ENCODE measurements around the gene VDR. TPM values are rescaled to one million over a fixed set of nuclear protein-coding genes. Genes with fewer than 3 reads are reported as not detected.

Gene VDR
- total RNA-seq, 2 donors from 2014 or later, result 143 to 154 TPM

GRCh38 chr12:47881826-47882427 is 22.9 kb downstream of the VDR start:
- ATAC-seq (peak; percentile 55), DNase-seq (no peak)
- intact Hi-C loops (cut with DNase I, micrococcal nuclease), result no loop called here

GRCh38 chr12:47881051-47881450 is 23.7 kb downstream of the VDR start:
- no peak for DNase-seq
- intact Hi-C loops (cut with DNase I, micrococcal nuclease), result no loop called here
- no peak for ATAC-seq

GRCh38 chr12:47878918-47879481 is 25.8 kb downstream of the VDR start:
- DNase-seq, result no peak
- intact Hi-C loops (cut with DNase I, micrococcal nuclease), result no loop called here

GRCh38 chr12:47878293-47878917 is 26.4 kb downstream of the VDR start:
- intact Hi-C loops (cut with DNase I, micrococcal nuclease), result no loop called here
- ATAC-seq (no peak), DNase-seq (no peak)

More at GRCh38 chr12:47878918-47879481, 25.8 kb downstream of the VDR start:
- no peak for ATAC-seq

GRCh38 chr12:47877081-47877480 is 27.7 kb downstream of the VDR start:
- ATAC-seq (no peak), DNase-seq (no peak)
- intact Hi-C loops (cut with DNase I, micrococcal nuclease), result no loop called here

- intact Hi-C loops (cut with DNase I, micrococcal nuclease), result no loop called here
- ATAC-seq (peak; percentile 5), DNase-seq (no peak)
Measured at GRCh38 chr12:47876440-47876960, 28.3 kb downstream of the VDR start.

- ATAC-seq, result no peak
Measured at GRCh38 chr12:47875746-47876439, 28.9 kb downstream of the VDR start.

GRCh38 chr12:47874316-47874715 is 30.5 kb downstream of the VDR start:
- intact Hi-C loops (cut with DNase I, micrococcal nuclease), result no loop called here
- ATAC-seq (no peak), DNase-seq (no peak)

More at GRCh38 chr12:47875746-47876439, 28.9 kb downstream of the VDR start:
- intact Hi-C loops (cut with DNase I, micrococcal nuclease), result no loop called here
- no peak for DNase-seq

- DNase-seq (peak in 1 of 2 donors; percentile 47), ATAC-seq (peak; percentile 82)
- intact Hi-C loops (cut with DNase I, micrococcal nuclease), result no loop called here
Measured at GRCh38 chr12:47870175-47870781, 34.5 kb downstream of the VDR start.

GRCh38 chr12:47868552-47869031 is 36.2 kb downstream of the VDR start:
- ATAC-seq (no peak), DNase-seq (no peak)
- intact Hi-C loops (cut with DNase I, micrococcal nuclease), result no loop called here

GRCh38 chr12:47868041-47868440 is 36.8 kb downstream of the VDR start:
- ATAC-seq (no peak), DNase-seq (no peak)
- intact Hi-C loops (cut with DNase I, micrococcal nuclease), result no loop called here

GRCh38 chr12:47867495-47867941 is 37.3 kb downstream of the VDR start:
- DNase-seq (no peak), ATAC-seq (no peak)
- intact Hi-C loops (cut with DNase I, micrococcal nuclease), result no loop called here

- intact Hi-C loops (cut with DNase I, micrococcal nuclease), result no loop called here
- DNase-seq (no peak), ATAC-seq (peak; percentile 5)
Measured at GRCh38 chr12:47864646-47865235, 40.1 kb downstream of the VDR start.

- DNase-seq (no peak), ATAC-seq (no peak)
- intact Hi-C loops (cut with DNase I, micrococcal nuclease), result no loop called here
Measured at GRCh38 chr12:47863985-47864384, 40.8 kb downstream of the VDR start.

- DNase-seq (no peak), ATAC-seq (peak; percentile 19)
- intact Hi-C loops (cut with DNase I, micrococcal nuclease), result no loop called here
Measured at GRCh38 chr12:47863467-47863866, 41.3 kb downstream of the VDR start.

- intact Hi-C loops (cut with DNase I, micrococcal nuclease), result no loop called here
- DNase-seq (no peak), ATAC-seq (no peak)
Measured at GRCh38 chr12:47862881-47863280, 41.9 kb downstream of the VDR start.

GRCh38 chr12:47862167-47862750 is 42.5 kb downstream of the VDR start:
- no peak for ATAC-seq
- intact Hi-C loops (cut with DNase I, micrococcal nuclease), result no loop called here
- DNase-seq, result no peak

GRCh38 chr12:47860873-47861272 is 43.9 kb downstream of the VDR start:
- intact Hi-C loops (cut with DNase I, micrococcal nuclease), result no loop called here
- DNase-seq (no peak), ATAC-seq (no peak)
